ENCODE data around the gene MS4A10.

DNA sequence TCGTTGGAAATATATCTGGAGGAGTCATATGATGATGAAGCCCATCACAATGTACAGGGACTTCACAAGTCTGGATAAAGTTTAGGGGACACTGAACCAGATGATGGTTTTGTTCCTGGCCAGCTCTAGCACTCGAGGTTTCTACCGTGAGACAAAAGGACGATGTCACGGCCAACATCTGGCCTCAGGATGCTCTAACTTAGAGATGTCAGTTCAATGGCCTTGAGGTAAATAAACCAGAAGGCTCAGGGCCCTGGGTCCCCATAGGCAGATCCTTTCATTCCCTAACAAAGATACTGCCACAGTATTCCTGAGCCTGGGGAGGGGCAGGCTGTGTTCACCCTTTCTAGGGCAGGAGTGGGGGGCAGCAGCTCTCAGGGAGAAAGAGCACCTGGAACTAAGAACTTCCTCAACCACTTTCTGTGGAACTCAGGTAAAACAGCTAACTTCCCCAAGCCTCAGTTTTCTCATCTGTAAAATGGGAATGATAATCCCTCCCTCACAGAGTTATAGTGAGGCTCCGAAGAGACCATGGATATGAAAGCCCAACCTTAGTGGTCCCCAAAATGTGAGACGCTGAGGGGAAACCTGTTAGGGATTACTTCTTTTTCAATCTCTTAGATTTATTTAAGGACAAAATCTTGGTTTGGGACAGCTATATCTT is 18.3 kb downstream of the MS4A10 start:
- TF ChIP-seq, protein P1, sequence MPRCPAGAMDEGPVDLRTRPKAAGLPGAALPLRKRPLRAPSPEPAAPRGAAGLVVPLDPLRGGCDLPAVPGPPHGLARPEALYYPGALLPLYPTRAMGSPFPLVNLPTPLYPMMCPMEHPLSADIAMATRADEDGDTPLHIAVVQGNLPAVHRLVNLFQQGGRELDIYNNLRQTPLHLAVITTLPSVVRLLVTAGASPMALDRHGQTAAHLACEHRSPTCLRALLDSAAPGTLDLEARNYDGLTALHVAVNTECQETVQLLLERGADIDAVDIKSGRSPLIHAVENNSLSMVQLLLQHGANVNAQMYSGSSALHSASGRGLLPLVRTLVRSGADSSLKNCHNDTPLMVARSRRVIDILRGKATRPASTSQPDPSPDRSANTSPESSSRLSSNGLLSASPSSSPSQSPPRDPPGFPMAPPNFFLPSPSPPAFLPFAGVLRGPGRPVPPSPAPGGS (IDR thresholded peaks at IDR 0.05; ENCODE audit: borderline replicate concordance, insufficient read depth, low read depth, low read length, poor library complexity, severe bottlenecking), result no peak
- TF ChIP-seq GABPA (IDR thresholded peaks at IDR 0.05; ENCODE audit: low read depth) (no peak), RAD21 (IDR thresholded peaks at IDR 0.05; ENCODE audit: insufficient read depth, low read depth, low read length) (no peak), ZNF274 (IDR thresholded peaks at IDR 0.05; ENCODE audit: insufficient read depth, insufficient read length) (no peak)
- TF ChIP-seq, protein P2, sequence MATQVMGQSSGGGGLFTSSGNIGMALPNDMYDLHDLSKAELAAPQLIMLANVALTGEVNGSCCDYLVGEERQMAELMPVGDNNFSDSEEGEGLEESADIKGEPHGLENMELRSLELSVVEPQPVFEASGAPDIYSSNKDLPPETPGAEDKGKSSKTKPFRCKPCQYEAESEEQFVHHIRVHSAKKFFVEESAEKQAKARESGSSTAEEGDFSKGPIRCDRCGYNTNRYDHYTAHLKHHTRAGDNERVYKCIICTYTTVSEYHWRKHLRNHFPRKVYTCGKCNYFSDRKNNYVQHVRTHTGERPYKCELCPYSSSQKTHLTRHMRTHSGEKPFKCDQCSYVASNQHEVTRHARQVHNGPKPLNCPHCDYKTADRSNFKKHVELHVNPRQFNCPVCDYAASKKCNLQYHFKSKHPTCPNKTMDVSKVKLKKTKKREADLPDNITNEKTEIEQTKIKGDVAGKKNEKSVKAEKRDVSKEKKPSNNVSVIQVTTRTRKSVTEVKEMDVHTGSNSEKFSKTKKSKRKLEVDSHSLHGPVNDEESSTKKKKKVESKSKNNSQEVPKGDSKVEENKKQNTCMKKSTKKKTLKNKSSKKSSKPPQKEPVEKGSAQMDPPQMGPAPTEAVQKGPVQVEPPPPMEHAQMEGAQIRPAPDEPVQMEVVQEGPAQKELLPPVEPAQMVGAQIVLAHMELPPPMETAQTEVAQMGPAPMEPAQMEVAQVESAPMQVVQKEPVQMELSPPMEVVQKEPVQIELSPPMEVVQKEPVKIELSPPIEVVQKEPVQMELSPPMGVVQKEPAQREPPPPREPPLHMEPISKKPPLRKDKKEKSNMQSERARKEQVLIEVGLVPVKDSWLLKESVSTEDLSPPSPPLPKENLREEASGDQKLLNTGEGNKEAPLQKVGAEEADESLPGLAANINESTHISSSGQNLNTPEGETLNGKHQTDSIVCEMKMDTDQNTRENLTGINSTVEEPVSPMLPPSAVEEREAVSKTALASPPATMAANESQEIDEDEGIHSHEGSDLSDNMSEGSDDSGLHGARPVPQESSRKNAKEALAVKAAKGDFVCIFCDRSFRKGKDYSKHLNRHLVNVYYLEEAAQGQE (IDR thresholded peaks at IDR 0.05; ENCODE audit: low read depth, low read length), result no peak
